NCI-H2196 treated with DMSO at 0.1 percent for 48 hours (cell line): ENCODE results near the gene MEX3A.
"Not testable (repeated sequence)": the region's sequence is repeated elsewhere in the genome, so short reads cannot be mapped to it uniquely, and the experiment has no call there.

Experiments used
- DNase-seq: peaks from one replicate; lab custom pipeline; 2025; ENCODE audit not compliant: unreplicated experiment; lab: John Stamatoyannopoulos, UW

Gene MEX3A

GRCh38 chr1:156080241-156080862 lies 1.9 kb downstream of the MEX3A start:
- DNase-seq = no peak

- DNase-seq = no peak
These were observed 2.5 kb downstream of the MEX3A start for GRCh38 chr1:156079762-156080161.

- no peak for DNase-seq
These were observed 3.5 kb downstream of the MEX3A start for GRCh38 chr1:156078728-156079127.

GRCh38 chr1:156077430-156077760 lies 4.9 kb downstream of the MEX3A start:
- DNase-seq = no peak

- DNase-seq = no peak
These were observed 5.4 kb downstream of the MEX3A start for GRCh38 chr1:156076609-156077429.

GRCh38 chr1:156075775-156076204 lies 6.5 kb downstream of the MEX3A start:
- DNase-seq = no peak

GRCh38 chr1:156075162-156075561 lies 7.1 kb downstream of the MEX3A start:
- no peak for DNase-seq

- no peak for DNase-seq
These were observed 7.6 kb downstream of the MEX3A start for GRCh38 chr1:156074661-156075060.

GRCh38 chr1:156073740-156074139 lies 8.5 kb downstream of the MEX3A start:
- DNase-seq = no peak

- no peak for DNase-seq
These were observed 9.1 kb downstream of the MEX3A start for GRCh38 chr1:156073110-156073687.

- no peak for DNase-seq
These were observed 10.0 kb downstream of the MEX3A start for GRCh38 chr1:156072251-156072650.

- DNase-seq = not testable (repeated sequence)
These were observed 10.9 kb downstream of the MEX3A start for GRCh38 chr1:156071332-156071816.

GRCh38 chr1:156070548-156070947 lies 11.7 kb downstream of the MEX3A start:
- DNase-seq = peak; percentile 39

- no peak for DNase-seq
These were observed 12.5 kb downstream of the MEX3A start for GRCh38 chr1:156069490-156070455.

- no peak for DNase-seq
These were observed 15.0 kb downstream of the MEX3A start for GRCh38 chr1:156067262-156067661.

- no peak for DNase-seq
These were observed 16.4 kb downstream of the MEX3A start for GRCh38 chr1:156065871-156066270.

- DNase-seq = no peak
These were observed 17.1 kb downstream of the MEX3A start for GRCh38 chr1:156065212-156065611.

- no peak for DNase-seq
These were observed 17.6 kb downstream of the MEX3A start for GRCh38 chr1:156064615-156065014.

- no peak for DNase-seq
These were observed 18.3 kb downstream of the MEX3A start for GRCh38 chr1:156063997-156064285.

- no peak for DNase-seq
These were observed 20.1 kb downstream of the MEX3A start for GRCh38 chr1:156062189-156062588.

GRCh38 chr1:156060937-156061636 lies 21.2 kb downstream of the MEX3A start, which contains the start of gene RAB25:
Gene RAB25, plus strand, starts transcription at chr1:156061160. Its CDS starts 241 bp downstream, at chr1:156061401.
- DNase-seq = peak; percentile 68
